ENCODE results near the gene TMEM259.

TMEM259 gene

DNA sequence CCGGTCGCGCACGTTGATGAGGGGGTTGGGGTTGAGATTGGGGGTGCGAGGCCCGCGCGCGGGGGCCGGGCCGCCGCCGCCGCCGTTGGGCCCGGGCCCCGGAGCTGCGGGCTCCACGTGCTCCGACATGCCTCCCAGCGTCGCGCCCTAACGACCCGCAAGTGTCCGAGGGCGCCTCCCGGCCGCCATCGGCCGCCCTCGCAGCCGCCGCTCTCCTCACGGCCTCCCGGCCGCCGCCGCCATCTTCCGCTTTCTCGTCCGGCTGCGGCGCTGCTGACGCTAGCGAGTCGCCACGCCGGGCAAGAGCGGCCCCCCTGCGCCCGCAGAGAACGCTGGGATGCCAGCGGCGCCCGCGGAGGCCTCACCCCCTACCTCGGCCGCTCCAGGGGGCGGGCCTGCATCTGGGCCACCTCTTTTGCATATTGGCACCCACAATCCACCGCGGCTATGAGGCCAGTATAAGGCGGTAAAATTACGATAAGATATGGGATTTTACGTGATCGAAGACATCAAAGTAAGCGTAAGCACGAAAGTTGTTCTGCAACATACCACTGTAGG, at the start of gene TMEM259:
Gene TMEM259 (minus strand): TSS at position 256 of the 558 bp plus-strand sequence. CDS start 127 bp downstream, at position 129.
- Mint-ChIP-seq H3K36me3 (peaks cover 56% of the 10 kb centered on the region), H3K4me3 (peak within 1 kb of the TSS; percentile 93), H3K4me1 (peaks cover 60% of the 10 kb centered on the region), H3K27ac (peak within 1 kb of the TSS; percentile 100), H3K9me3 (no peaks in the 10 kb centered on the region)
- peak; percentile 90 for ATAC-seq
- DNase-seq (ENCODE audit: low spot score in 2 of 2), result peak; percentile 94 to 98

DNA sequence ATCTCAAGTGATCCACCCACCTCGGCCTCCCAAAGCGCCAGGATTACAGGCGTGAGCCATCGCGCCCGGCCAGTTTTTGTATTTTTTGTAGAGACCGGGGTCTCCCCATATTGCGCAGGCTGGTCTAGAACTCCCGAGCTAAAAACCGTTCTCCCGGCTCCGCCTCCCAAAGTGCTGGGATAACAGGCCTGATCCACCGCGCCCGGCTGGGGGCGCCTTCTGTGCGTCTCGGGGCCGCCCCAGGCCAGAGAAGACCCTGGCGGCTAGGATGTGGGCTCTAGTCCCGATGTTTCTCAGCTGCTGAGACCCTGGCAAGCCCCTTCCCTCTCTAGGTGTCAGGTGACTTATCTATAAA, 49.6 kb upstream of the TMEM259 start:
- H3K27ac Mint-ChIP-seq, result no peak overlapping the region
- no peaks in the 10 kb centered on the region for H3K9me3 Mint-ChIP-seq
- DNase-seq (ENCODE audit: low spot score in 2 of 2), result no peak
- H3K4me1 Mint-ChIP-seq, result peaks cover 52% of the 10 kb centered on the region
- no peak for ATAC-seq
- peaks cover 78% of the 10 kb centered on the region for H3K36me3 Mint-ChIP-seq
- peak overlapping the region; percentile 92 for H3K4me3 Mint-ChIP-seq

DNA sequence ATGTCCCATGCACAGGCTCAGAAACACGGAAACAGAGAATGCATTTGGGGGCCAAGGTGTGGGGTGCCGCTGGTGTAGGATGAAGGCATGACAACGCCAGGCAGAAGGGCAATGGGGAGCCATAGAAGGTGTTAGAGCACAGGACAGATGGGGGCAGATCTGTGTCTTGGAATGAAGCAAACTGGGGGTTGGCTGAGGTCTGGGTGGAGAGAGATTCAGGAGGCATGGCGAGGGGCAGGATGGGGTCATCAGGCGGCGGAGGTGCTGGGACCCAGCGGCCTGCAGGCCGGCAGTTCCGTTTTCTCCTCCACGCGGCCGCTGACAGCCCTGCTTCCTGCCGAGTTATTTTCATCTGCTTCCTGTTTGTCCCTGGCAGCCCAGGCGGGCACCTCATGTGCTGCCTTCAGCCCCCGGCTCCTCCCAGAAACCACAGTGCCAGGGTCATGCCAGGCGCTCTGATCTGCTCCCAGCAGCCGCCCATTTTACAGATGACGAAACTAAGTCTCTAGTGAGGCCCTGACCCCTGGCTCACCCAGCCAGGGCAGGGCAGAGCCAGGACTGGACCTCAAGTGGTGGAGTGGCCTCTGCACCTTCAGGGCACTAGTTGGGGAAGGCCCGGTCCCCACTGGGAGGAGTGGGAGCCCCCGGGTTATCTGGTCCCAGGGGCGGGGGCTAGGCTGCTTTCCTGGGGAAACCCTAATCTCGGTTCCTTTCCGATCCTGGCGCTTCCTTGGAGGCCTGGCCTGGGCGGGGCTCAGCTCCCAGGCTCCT, 48.3 kb upstream of the TMEM259 start:
- ATAC-seq (peak; percentile 23), DNase-seq (ENCODE audit: low spot score in 2 of 2) (no peak)
- Mint-ChIP-seq H3K9me3 (no peaks in the 10 kb centered on the region), H3K4me1 (peaks cover 60% of the 10 kb centered on the region), H3K4me3 (peak overlapping the region; percentile 92), H3K36me3 (peaks cover 64% of the 10 kb centered on the region), H3K27ac (peak overlapping the region; percentile 92)

DNA sequence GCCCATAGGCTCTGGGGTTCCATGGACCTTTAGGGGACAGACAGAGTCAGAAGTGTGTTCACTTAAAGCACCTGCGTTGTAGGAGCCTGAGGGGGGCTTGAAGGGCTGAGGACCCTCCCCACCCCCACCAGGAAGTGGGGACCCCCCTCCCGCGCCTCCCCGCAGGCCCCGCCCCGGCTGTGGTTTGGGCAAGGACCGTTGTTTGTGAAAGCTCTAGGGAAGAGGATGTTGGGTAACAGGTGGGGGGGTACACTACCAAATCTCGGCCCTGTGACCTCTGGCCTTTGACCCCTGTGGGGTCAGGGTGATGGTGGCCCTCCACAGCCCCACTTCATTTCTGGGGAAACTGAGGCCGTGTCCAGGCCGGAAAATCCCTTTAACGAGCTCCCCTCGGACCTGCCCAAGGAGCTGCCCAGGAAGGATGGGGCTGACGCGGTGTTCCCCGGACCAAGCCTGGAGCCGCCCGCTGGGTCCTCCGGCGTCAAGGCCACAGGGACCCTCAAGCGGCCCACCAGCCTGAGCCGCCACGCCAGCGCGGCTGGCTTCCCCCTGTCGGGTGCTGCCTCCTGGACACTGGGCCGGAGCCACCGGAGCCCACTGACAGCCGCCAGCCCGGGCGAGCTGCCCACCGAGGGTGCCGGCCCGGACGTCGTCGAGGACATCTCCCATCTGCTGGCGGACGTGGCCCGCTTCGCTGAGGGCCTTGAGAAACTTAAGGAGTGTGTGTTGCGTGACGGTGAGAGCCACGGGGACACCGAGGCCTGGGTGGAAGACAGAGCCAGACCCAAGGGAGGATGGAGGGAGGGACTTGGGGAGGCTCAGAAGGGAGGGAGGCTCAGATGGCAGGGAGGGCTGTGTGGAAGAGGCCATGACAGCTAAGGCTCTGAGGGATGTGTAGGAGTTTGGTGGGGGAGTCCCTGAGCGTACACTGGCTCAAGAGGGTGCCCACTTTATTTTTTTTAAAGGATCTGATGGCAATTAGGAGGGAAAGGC, 47.4 kb upstream of the TMEM259 start:
- DNase-seq (ENCODE audit: low spot score in 2 of 2) (no peak), ATAC-seq (no peak)
- H3K36me3 Mint-ChIP-seq, result peaks cover 55% of the 10 kb centered on the region
- H3K9me3 Mint-ChIP-seq, result no peaks in the 10 kb centered on the region
- peak overlapping the region; percentile 92 for H3K4me3 Mint-ChIP-seq
- peaks cover 60% of the 10 kb centered on the region for H3K4me1 Mint-ChIP-seq
- H3K27ac Mint-ChIP-seq, result peak overlapping the region; percentile 92

DNA sequence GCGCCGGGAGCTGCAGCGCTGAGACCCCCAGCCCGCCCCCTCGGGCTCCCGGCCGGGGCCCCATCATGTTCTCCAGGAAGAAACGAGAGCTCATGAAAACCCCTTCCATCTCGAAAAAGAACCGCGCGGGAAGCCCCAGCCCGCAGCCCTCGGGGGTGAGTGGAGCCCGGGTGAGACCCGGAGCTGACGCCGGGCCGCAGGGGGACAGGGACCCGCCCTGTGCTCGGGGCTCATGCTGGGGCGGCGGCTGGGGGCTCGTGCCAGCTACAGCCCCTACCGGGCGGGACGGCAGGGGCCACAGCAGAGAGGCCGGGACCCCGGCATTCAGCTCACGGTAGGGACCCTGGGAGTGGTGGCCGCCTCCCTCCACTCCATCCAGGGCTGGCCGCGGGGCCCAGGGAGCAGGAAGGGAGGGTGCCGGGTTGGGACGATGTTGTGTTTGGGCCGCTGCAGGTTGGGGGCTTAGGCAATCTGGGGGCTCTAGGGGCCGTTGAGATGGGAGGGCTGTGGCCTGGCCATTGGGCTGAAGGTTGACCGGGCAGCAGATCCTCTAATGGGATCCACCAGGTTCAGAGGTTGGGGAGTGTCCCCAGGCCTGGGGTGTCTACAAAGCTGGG, 46.5 kb upstream of the TMEM259 start:
- H3K4me3 Mint-ChIP-seq, result peak overlapping the region; percentile 92
- peaks cover 49% of the 10 kb centered on the region for H3K36me3 Mint-ChIP-seq
- no peak for DNase-seq (ENCODE audit: low spot score in 2 of 2)
- H3K9me3 Mint-ChIP-seq, result no peaks in the 10 kb centered on the region
- peak; percentile 60 for ATAC-seq
- H3K4me1 Mint-ChIP-seq, result peaks cover 56% of the 10 kb centered on the region
- H3K27ac Mint-ChIP-seq, result peak overlapping the region; percentile 92

DNA sequence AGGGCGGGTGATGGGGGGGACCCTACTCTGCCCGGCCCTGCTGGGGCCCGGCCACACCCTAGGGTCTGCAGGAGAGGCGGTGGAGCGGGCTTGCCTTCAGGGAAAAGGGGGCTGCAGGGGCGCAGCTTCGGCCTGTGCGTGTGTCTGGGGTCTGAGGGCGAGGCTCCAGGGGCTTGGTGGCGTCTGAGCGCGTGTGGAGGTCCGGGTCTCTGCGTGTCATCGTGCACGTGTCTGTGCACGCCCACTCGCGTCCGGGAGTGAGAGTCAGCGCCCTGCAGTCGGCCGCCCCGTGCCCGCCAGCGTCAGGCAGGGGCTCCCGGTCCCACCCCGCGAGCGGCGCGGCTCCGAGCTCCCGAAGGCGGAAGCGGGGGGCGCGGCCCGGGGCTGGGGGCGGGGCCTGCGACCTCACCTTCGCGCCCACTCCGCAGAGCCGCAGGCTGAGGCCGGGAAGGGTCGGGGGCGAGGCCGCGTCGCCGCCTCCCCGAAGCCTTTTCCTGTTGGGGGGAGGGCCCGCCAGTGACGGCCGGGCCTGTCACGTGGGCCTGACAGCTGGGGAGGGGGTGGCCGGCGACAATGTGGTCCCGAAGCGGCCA, 45.9 kb upstream of the TMEM259 start, which contains the start of gene ARHGAP45:
Gene ARHGAP45 (plus strand): TSS at position 420 of the 593 bp plus-strand sequence. CDS start 239 bp downstream, outside the sequence.
- Mint-ChIP-seq H3K4me3 (peak within 1 kb of the TSS; percentile 92), H3K4me1 (peaks cover 53% of the 10 kb centered on the region), H3K27ac (peak within 1 kb of the TSS; percentile 92), H3K36me3 (peaks cover 48% of the 10 kb centered on the region), H3K9me3 (no peaks in the 10 kb centered on the region)
- DNase-seq (ENCODE audit: low spot score in 2 of 2) (peak; percentile 77 to 88), ATAC-seq (peak; percentile 71)

DNA sequence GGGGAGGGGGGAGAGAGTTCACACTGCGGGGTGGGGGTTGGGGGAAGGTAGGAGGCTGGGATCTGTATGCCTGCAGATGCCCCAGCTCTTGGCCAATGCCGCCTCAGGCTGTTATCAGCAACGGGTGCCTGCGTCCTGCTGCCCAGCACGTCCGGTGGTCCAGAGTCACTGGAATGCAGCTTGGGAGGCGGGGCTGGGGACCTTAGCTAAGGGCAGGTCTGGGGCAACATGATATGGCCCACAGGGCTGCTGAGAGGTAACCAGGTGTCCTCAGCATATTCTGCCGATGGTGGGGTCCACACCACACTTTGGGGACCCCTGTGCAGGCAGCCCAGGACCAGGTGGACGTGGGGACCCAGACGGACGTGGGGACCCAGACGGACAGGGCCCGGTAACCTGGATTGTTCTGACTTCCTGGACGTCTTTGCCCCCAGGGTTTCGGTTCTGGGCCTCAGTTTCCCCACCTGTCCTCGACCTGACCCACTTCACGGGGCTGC, 45.4 kb upstream of the TMEM259 start:
- DNase-seq (ENCODE audit: low spot score in 2 of 2) (no peak), ATAC-seq (no peak)
- H3K4me3 Mint-ChIP-seq, result peak overlapping the region; percentile 92
- peaks cover 50% of the 10 kb centered on the region for H3K4me1 Mint-ChIP-seq
- no peaks in the 10 kb centered on the region for H3K9me3 Mint-ChIP-seq
- H3K36me3 Mint-ChIP-seq, result peaks cover 43% of the 10 kb centered on the region
- peak overlapping the region; percentile 92 for H3K27ac Mint-ChIP-seq

DNA sequence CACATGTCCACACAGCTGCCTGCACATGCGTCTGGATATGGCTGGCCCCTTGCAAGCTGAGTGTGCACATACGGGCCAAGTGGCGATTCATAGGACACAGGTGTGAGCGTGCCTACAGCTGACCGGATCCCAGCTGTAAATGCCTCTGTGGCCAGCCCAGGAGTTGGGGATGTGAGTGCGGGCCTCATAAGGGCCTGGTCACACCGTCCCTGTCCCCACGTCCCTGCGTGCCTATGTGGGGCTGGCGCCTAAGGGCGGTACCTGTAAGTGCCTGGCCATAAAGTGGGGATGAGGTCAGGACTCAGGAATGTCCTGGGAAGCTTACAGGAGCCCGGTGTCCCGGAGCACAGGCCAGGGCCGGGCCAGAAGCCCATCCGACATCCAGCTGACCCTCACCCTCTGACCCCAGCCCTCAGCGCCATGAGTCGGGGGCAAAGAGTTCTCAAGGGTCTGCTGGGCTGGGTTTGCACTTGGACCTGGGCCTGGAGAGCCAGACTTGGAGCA, 44.7 kb upstream of the TMEM259 start:
- no peak for DNase-seq (ENCODE audit: low spot score in 2 of 2)
- no peaks in the 10 kb centered on the region for H3K9me3 Mint-ChIP-seq
- peaks cover 40% of the 10 kb centered on the region for H3K36me3 Mint-ChIP-seq
- H3K27ac Mint-ChIP-seq, result peak overlapping the region; percentile 50
- H3K4me3 Mint-ChIP-seq, result peak overlapping the region; percentile 92
- H3K4me1 Mint-ChIP-seq, result peaks cover 50% of the 10 kb centered on the region
- ATAC-seq, result no peak

DNA sequence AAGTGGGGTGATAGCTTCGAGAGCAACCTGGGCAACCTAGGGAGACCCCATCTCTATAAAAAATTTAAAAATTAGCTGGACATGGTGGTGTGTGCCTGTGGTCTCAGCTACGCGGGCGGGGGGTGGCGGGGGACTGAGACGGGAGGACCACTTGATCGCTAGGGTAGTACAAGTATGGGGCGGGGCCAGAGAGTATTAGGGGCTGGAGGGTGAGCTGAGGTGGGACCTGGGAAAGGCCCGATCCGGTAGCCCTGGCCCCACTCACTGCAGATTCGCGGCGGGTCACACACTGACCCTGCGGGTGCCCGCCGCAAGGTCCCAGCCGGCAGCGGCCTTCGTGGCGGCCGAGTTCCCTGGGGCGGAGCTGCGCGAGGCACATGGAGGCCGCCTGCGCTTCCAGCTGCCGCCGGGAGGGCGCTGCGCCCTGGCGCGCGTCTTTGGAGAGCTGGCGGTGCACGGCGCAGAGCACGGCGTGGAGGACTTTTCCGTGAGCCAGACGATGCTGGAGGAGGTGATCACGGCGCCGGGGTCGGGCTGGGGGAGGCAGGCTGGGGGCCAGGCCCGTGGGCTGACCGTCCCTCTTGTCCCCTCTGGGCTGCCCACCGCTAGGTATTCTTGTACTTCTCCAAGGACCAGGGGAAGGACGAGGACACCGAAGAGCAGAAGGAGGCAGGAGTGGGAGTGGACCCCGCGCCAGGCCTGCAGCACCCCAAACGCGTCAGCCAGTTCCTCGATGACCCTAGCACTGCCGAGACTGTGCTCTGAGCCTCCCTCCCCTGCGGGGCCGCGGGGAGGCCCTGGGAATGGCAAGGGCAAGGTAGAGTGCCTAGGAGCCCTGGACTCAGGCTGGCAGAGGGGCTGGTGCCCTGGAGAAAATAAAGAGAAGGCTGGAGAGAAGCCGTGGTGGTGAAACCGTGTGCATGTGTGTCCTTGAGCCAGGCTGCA, 44.0 kb upstream of the TMEM259 start:
- peaks cover 33% of the 10 kb centered on the region for H3K36me3 Mint-ChIP-seq
- no peaks in the 10 kb centered on the region for H3K9me3 Mint-ChIP-seq
- peak; percentile 60 for ATAC-seq
- peak in 1 of 2 donors; percentile 85 for DNase-seq (ENCODE audit: low spot score in 2 of 2)
- peak overlapping the region; percentile 92 for H3K4me3 Mint-ChIP-seq
- H3K4me1 Mint-ChIP-seq, result peaks cover 50% of the 10 kb centered on the region
- no peak overlapping the region for H3K27ac Mint-ChIP-seq

DNA sequence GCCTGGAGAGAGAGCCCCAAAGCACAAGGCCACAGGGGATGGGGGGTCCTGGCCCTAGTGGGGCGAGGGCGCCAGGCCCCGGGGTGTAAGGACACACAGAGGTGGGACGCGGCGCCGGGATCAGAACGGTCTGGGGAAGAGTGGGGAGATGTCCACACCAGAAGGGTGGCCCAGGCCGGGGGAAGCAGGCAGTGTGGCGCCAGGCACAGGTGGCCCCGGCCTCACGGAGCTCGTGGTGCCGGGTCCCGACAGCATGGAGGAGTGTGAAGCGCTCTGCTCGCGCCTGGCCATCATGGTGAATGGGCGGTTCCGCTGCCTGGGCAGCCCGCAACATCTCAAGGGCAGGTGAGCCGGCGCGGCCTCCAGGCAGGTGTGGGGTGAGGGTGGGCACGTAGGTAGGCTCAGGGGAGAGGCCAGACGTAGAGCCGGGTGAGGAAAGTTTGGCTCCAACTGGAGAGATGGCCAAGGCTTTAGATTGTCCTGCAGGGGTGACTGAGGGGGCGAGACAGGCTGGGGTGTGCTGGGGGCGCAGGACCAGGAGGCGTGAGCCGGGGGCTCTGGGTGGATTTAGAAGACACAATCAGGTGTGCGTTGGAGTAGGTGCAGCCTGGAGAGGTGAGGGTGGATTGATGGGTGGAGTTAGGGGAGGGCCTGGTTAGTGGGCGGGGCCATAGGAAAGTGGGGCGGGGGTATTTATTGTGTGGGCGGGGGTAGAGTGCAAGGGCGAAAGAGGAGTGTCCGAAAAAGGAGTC, 43.2 kb upstream of the TMEM259 start:
- H3K9me3 Mint-ChIP-seq, result no peaks in the 10 kb centered on the region
- no peak overlapping the region for H3K27ac Mint-ChIP-seq
- H3K4me1 Mint-ChIP-seq, result peaks cover 45% of the 10 kb centered on the region
- peaks cover 25% of the 10 kb centered on the region for H3K36me3 Mint-ChIP-seq
- no peak overlapping the region for H3K4me3 Mint-ChIP-seq
- ATAC-seq, result no peak
- no peak for DNase-seq (ENCODE audit: low spot score in 2 of 2)

DNA sequence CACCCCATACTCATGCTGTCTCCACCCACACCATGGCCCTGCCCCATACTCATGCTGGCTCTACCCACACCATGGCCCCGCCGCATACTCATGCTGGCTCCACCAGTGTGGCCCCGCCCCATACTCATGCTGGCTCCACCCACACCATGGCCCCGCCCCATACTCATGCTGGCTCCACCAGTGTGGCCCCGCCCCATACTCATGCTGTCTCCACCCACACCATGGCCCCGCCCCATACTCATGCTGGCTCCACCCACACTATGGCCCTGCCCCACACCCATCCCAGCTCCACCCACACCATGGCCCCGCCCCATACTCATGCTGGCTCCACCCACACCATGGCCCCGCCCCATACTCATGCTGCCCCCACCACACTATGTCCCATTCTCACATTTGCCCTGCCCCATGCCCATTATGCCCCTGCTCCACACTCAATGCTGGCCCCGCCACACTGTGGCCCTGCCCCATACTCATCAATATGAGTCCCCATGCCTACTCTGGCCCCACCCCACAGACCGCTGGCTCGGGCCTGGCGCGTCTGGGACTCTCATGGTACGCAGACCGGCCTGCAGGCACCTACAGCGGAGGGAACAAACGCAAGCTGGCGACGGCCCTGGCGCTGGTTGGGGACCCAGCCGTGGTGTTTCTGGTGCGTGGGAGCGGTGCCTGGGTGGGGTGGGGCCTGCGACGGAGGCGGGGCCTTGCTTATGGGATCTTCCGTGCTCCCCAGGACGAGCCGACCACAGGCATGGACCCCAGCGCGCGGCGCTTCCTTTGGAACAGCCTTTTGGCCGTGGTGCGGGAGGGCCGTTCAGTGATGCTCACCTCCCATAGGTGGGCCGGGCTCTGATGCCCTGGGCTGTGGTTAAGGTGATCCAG, 42.3 kb upstream of the TMEM259 start:
- H3K36me3 Mint-ChIP-seq, result peaks cover 16% of the 10 kb centered on the region
- ATAC-seq, result no peak
- peaks cover 39% of the 10 kb centered on the region for H3K4me1 Mint-ChIP-seq
- peak in 1 of 2 donors; percentile 79 for DNase-seq (ENCODE audit: low spot score in 2 of 2)
- H3K27ac Mint-ChIP-seq, result no peak overlapping the region
- no peaks in the 10 kb centered on the region for H3K9me3 Mint-ChIP-seq
- H3K4me3 Mint-ChIP-seq, result no peak overlapping the region

DNA sequence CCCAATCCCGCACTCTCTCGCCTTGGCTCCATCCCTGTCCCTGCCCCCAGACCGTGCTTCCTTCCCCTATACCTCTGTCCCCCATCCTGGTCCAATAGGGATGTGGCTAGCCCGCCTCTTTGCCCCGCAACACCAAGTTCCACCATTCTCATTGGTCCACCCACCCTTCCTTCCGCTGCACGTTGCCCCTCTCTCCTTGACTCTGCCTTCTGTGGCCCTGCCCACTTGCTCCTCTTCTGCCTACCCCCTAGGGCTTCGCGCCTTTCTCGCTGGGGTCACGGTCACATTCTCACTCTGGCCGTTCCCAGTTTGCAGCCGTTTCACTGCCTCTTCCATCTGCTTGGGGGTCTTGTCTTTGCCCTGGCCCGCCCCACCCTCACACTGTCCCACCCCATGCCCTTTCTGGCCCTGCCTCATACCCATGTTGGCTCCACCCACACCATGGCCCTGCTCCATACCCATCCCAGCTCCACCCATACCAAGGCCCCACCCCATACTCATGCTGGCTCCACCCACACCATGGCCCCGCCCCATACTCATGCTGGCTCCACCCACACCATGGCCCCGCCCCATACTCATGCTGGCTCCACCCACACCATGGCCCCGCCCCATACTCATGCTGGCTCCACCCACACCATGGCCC, 41.6 kb upstream of the TMEM259 start:
- H3K27ac Mint-ChIP-seq, result no peak overlapping the region
- DNase-seq (ENCODE audit: low spot score in 2 of 2) (no peak), ATAC-seq (no peak)
- H3K9me3 Mint-ChIP-seq, result no peaks in the 10 kb centered on the region
- H3K4me3 Mint-ChIP-seq, result no peak overlapping the region
- peaks cover 9% of the 10 kb centered on the region for H3K36me3 Mint-ChIP-seq
- H3K4me1 Mint-ChIP-seq, result peaks cover 47% of the 10 kb centered on the region

Measured in stimulated activated effector memory CD8-positive, alpha-beta T cell treated with anti-CD3 and anti-CD28 coated beads, Interleukin-12 subunit alpha, Interleukin-12 subunit beta, amount 100 ng/mL, for 72 hours (primary cell).